GM19035 (cell line): ENCODE data around the gene HMGXB3.
A peak's percentile ranks its signal among the peaks of the same experiment; 100 is the strongest.

Experiments used
- ATAC-seq: cut with Tn5 transposase; IDR thresholded peaks from one replicate; pipeline ENCODE4 v1.9.1; 2021; ENCODE audit not compliant: unreplicated experiment

The HMGXB3 gene

GRCh38 chr5:150000256-150000989, at the start of gene HMGXB3, which contains the start of gene TIGD6:
HMGXB3 (plus strand) TSS chr5:150000739; CDS start chr5:150004853, 4,114 bp downstream.
TIGD6 (minus strand) TSS chr5:150000654; CDS start chr5:149996348, 4,306 bp downstream.
- ATAC-seq: peak; percentile 88

GRCh38 chr5:149951138-149951749, 49.3 kb upstream of the HMGXB3 start:
- no peak for ATAC-seq

- no peak for ATAC-seq
Measured at GRCh38 chr5:149953436-149954121, 47.0 kb upstream of the HMGXB3 start.

GRCh38 chr5:149954798-149955197, 45.7 kb upstream of the HMGXB3 start:
- no peak for ATAC-seq

- no peak for ATAC-seq
Measured at GRCh38 chr5:149956685-149957084, 43.9 kb upstream of the HMGXB3 start.

GRCh38 chr5:149957855-149958254, 42.7 kb upstream of the HMGXB3 start:
- no peak for ATAC-seq

GRCh38 chr5:149959406-149960236, 40.9 kb upstream of the HMGXB3 start:
- no peak for ATAC-seq

GRCh38 chr5:149960272-149961185, 40.0 kb upstream of the HMGXB3 start, which contains the start of gene SLC26A2:
SLC26A2 (plus strand) TSS chr5:149960758; CDS start chr5:149977653, 16,895 bp downstream.
- ATAC-seq: peak; percentile 98

GRCh38 chr5:149961186-149961685, 39.3 kb upstream of the HMGXB3 start:
- ATAC-seq: peak; percentile 17

- ATAC-seq: no peak
Measured at GRCh38 chr5:149961957-149962409, 38.6 kb upstream of the HMGXB3 start.

GRCh38 chr5:149962601-149963300, 37.8 kb upstream of the HMGXB3 start:
- ATAC-seq: no peak

- ATAC-seq: no peak
Measured at GRCh38 chr5:149963729-149964128, 36.8 kb upstream of the HMGXB3 start.

GRCh38 chr5:149966946-149967345, 33.6 kb upstream of the HMGXB3 start:
- ATAC-seq: no peak

GRCh38 chr5:149969181-149969930, 31.2 kb upstream of the HMGXB3 start:
- no peak for ATAC-seq

GRCh38 chr5:149975409-149975808, 25.1 kb upstream of the HMGXB3 start:
- ATAC-seq: no peak

GRCh38 chr5:149979896-149980295, 20.6 kb upstream of the HMGXB3 start:
- no peak for ATAC-seq

- ATAC-seq: no peak
Measured at GRCh38 chr5:149981206-149981605, 19.3 kb upstream of the HMGXB3 start.

- ATAC-seq: no peak
Measured at GRCh38 chr5:149982505-149982904, 18.0 kb upstream of the HMGXB3 start.
